Measurements from ENCODE around the gene SHC3. TPM values are rescaled to one million over a fixed set of nuclear protein-coding genes. Genes with fewer than 3 reads are reported as not detected.

The SHC3 gene
- total RNA-seq, 1 experiment from 2014 or later: 4.0 TPM

DNA sequence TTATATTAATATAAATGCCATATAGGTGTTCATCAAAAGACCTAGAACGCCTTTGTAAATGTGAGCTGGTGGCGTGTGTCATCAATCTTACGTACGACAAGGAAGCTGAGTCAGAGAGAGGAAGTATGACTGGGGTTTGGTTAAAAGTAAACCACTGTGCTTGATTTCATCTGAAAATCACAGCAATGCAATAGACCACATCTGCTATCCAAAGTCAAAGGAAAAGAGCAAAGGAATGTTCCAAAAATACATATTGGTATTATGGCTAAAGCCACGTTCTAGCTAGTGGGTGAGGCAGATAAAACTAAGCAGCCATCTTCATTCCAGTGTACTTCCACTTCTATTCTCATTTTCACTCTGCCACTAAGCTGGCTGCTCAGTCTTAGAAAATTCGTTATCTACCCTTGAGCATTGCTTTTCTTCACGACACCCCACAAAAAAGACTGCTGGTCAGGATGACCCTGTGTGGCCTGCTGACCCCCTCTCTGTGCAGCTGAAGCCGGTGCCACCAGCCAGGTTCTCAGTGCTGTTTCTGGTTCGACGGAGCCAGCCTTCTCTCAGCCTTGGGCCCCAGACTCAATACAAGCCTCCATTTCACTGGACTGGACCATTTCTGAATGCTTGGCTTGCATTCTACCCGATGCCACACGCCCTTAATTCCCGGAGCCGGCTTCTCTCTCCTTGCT, 23.8 kb downstream of the SHC3 start:
- intact Hi-C loops (cut with micrococcal nuclease; ENCODE audit: unreplicated experiment): loop anchor here (1.0 kb wide), 1 partner anchor 26 kb away; no protein-coding TSS in a partner anchor
- BruUV-seq (replicated peaks): no TSS peak
- TF ChIP-seq, protein P1, sequence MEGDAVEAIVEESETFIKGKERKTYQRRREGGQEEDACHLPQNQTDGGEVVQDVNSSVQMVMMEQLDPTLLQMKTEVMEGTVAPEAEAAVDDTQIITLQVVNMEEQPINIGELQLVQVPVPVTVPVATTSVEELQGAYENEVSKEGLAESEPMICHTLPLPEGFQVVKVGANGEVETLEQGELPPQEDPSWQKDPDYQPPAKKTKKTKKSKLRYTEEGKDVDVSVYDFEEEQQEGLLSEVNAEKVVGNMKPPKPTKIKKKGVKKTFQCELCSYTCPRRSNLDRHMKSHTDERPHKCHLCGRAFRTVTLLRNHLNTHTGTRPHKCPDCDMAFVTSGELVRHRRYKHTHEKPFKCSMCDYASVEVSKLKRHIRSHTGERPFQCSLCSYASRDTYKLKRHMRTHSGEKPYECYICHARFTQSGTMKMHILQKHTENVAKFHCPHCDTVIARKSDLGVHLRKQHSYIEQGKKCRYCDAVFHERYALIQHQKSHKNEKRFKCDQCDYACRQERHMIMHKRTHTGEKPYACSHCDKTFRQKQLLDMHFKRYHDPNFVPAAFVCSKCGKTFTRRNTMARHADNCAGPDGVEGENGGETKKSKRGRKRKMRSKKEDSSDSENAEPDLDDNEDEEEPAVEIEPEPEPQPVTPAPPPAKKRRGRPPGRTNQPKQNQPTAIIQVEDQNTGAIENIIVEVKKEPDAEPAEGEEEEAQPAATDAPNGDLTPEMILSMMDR (IDR thresholded peaks at IDR 0.05; ENCODE audit: unreplicated experiment): no peak
- H3K27ac Mint-ChIP-seq (ENCODE audit: unreplicated experiment): peak overlapping the region; percentile 91
- peak; percentile 14 for DNase-seq
- peaks cover 30% of the 10 kb centered on the region for H3K4me1 Mint-ChIP-seq (ENCODE audit: low read depth, unreplicated experiment)
- no peaks in the 10 kb centered on the region for H3K9me3 Mint-ChIP-seq (ENCODE audit: low read depth, unreplicated experiment)
- no peaks in the 10 kb centered on the region for H3K36me3 Mint-ChIP-seq (ENCODE audit: insufficient read depth, unreplicated experiment)
- no peaks in the 10 kb centered on the region for H3K27me3 Mint-ChIP-seq (ENCODE audit: unreplicated experiment)
- peak overlapping the region; percentile 17 for H3K4me3 Mint-ChIP-seq (ENCODE audit: low read depth, unreplicated experiment)
- CTCF ChIA-PET: interaction anchor here (0.9 kb wide), 1 partner anchor 133 kb away, joined by 3 read pairs; no protein-coding TSS in a partner anchor

DNA sequence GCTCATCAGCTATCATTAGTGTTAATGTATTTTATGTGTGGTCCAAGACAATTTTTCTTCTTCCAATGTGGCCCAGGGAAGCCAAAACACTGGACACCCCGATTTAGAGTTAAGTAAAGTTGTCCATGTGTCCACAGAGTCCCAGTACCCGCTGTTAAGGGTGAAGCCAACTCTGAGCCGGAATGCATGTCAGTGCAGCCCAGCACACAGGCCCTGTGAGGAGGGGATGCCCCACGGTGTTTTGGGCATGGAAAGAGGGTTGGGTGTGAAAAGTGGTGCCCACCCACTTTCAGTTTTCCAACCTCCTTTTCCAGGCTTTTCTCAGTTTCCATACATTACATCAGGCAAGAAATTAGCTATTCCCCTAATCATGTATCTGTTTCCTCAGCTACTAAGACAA, 24.4 kb downstream of the SHC3 start:
- no peaks in the 10 kb centered on the region for H3K9me3 Mint-ChIP-seq (ENCODE audit: low read depth, unreplicated experiment)
- TSS peak; percentile 66 for BruUV-seq (replicated peaks)
- peak overlapping the region; percentile 17 for H3K4me3 Mint-ChIP-seq (ENCODE audit: low read depth, unreplicated experiment)
- no peak for DNase-seq
- peak overlapping the region; percentile 91 for H3K27ac Mint-ChIP-seq (ENCODE audit: unreplicated experiment)
- CTCF ChIA-PET: no interaction called here
- TF ChIP-seq, protein P1 (IDR thresholded peaks at IDR 0.05; ENCODE audit: unreplicated experiment): no peak
- intact Hi-C loops (cut with micrococcal nuclease; ENCODE audit: unreplicated experiment): loop anchor here (1.0 kb wide), 1 partner anchor 26 kb away; no protein-coding TSS in a partner anchor
- H3K27me3 Mint-ChIP-seq (ENCODE audit: unreplicated experiment): no peaks in the 10 kb centered on the region
- no peaks in the 10 kb centered on the region for H3K36me3 Mint-ChIP-seq (ENCODE audit: insufficient read depth, unreplicated experiment)
- H3K4me1 Mint-ChIP-seq (ENCODE audit: low read depth, unreplicated experiment): peaks cover 30% of the 10 kb centered on the region

DNA sequence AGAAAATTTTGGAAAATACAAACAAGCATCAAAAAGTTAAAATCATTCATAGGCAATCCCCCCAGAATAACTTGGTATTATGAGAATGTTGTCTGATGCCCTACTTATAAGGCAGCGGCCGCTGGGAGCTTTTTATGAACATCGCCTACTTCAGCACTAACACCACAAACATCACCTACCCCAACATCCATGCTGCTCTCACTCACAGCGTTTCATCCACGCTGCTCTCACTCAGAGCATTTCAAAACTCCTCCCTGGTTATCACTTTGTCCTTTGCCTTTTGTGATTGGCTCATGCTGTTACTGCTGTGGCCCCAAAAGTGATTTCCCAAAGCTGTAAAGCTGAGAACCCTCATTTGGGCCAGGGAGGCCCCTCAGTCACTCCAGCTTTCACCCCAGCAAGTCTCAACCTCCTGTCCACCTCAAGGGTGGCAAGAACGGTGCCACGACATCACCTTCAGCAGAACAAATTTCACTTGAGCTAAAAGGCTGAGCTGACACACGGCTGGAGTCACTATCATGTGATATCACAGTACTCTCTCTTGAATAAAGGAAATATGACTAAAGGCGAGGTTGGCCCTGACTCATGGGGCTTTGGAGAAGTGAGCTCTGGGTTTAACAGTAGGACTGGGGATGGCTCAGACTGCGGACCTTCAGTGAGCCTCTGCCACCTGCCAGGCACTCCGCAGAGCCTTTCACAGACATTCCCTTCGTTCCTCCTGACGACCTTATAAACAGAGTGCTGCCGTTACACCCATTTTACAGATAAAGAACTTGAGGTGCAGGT, 25.2 kb downstream of the SHC3 start:
- intact Hi-C loops (cut with micrococcal nuclease; ENCODE audit: unreplicated experiment): loop anchor here (1.0 kb wide), 1 partner anchor 27 kb away; no protein-coding TSS in a partner anchor
- Mint-ChIP-seq H3K4me3 (ENCODE audit: low read depth, unreplicated experiment) (peak overlapping the region; percentile 17), H3K27me3 (ENCODE audit: unreplicated experiment) (no peaks in the 10 kb centered on the region), H3K36me3 (ENCODE audit: insufficient read depth, unreplicated experiment) (no peaks in the 10 kb centered on the region), H3K9me3 (ENCODE audit: low read depth, unreplicated experiment) (no peaks in the 10 kb centered on the region), H3K27ac (ENCODE audit: unreplicated experiment) (peak overlapping the region; percentile 91), H3K4me1 (ENCODE audit: low read depth, unreplicated experiment) (peaks cover 30% of the 10 kb centered on the region)
- TF ChIP-seq, protein P1 (IDR thresholded peaks at IDR 0.05; ENCODE audit: unreplicated experiment): no peak
- no TSS peak for BruUV-seq (replicated peaks)
- CTCF ChIA-PET: no interaction called here
- no peak for DNase-seq

DNA sequence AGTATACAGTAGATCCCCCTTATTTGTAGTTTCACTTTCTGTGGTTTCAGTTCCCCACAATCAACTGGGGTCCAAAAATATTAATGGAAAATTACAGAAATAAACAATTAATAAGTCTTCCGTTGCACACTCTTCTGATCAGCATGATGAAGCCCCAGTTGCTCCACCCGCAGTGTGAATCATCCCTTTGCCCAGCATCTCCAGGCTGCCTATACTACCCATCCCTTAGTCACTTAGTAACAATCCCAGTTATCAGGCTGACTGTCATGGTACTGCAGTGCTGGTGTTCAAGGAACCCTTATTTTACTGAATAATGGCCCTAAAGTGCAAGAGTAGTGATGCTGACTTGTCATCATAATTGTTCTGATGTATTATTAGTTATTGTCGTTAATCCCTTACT, 28.9 kb downstream of the SHC3 start:
- no TSS peak for BruUV-seq (replicated peaks)
- Mint-ChIP-seq H3K4me1 (ENCODE audit: low read depth, unreplicated experiment) (peaks cover 22% of the 10 kb centered on the region), H3K9me3 (ENCODE audit: low read depth, unreplicated experiment) (no peaks in the 10 kb centered on the region), H3K27me3 (ENCODE audit: unreplicated experiment) (no peaks in the 10 kb centered on the region), H3K4me3 (ENCODE audit: low read depth, unreplicated experiment) (no peak overlapping the region), H3K27ac (ENCODE audit: unreplicated experiment) (no peak overlapping the region), H3K36me3 (ENCODE audit: insufficient read depth, unreplicated experiment) (no peaks in the 10 kb centered on the region)
- DNase-seq: no peak
- TF ChIP-seq, protein P1 (IDR thresholded peaks at IDR 0.05; ENCODE audit: unreplicated experiment): no peak
- CTCF ChIA-PET: no interaction called here
- intact Hi-C loops (cut with micrococcal nuclease; ENCODE audit: unreplicated experiment): no loop called here

Data from Calu3 (cell line).